Mucosa of descending colon (tissue), 3 donors: Measurements from ENCODE around the gene RALGAPA2. TPM values are rescaled to one million over a fixed set of nuclear protein-coding genes. Genes with fewer than 3 reads are reported as not detected.

Experiments used
- ATAC-seq: fragments of 200-7000 bp; cut with Tn5 transposase; one replicate; pipeline ENCODE4 v1.9.1; 2020; ENCODE audit warnings: mild to moderate bottlenecking, moderate library complexity
- DNase-seq, 3 donors: peaks; one replicate each; pipeline ENCODE4 v3.0.0-alpha.2; 2020
- H3K36me3 ChIP-seq: fragments of 200-600 bp; one replicate; pipeline ENCODE4 v1.8.0; 2021; ENCODE audit warnings: low read depth, mild to moderate bottlenecking
- H3K4me1 ChIP-seq: fragments of 200-600 bp; one replicate; pipeline ENCODE4 v1.8.0; 2021; ENCODE audit warnings: low read depth, mild to moderate bottlenecking
- H3K4me3 ChIP-seq: fragments of 200-600 bp; one replicate; pipeline ENCODE4 v1.8.0; 2021; ENCODE audit warnings: mild to moderate bottlenecking
- H3K9me3 ChIP-seq: fragments of 200-600 bp; one replicate; pipeline ENCODE4 v1.8.0; 2021; ENCODE audit warnings: mild to moderate bottlenecking
- CTCF ChIP-seq: fragments of 200-600 bp; IDR thresholded peaks from one replicate; pipeline ENCODE4 v1.8.0; 2022; ENCODE audit warnings: antibody characterized with exemption, mild to moderate bottlenecking
- intact Hi-C, 2 donors: fragments of 100-400 bp; cut with DNase I in 1 of 2; cut with micrococcal nuclease in 1 of 2; formaldehyde crosslinking; loops; one replicate each; pipeline versions ENCODE4 v1.11.0 to v1.11.1; 2022; cut with DNase I, micrococcal nuclease
- total RNA-seq, 3 donors: library from RNA; stranded (reverse); fragmentation: NEBNext Ultra II Directional in 2 of 3; extraction: Animal tissue kit (Norgen Biotek cat#: 25700) in 2 of 3; gene quantifications; one replicate each; pipeline versions ENCODE4 v1.2.1 to v1.2.4, GENCODE V29; 2021 to 2023
- donor health status: DM: no; HTN: no; CAD: no; lungs with moderate emphysema.
- donor health status: DM: no; HTN: no; CAD: no.
- donor health status: DM: no; HTN: yes; CAD: no.

RALGAPA2 gene
- total RNA-seq, 3 donors from 2014 or later: 46.3 to 85.9 (median 66.9) TPM

GRCh38 chr20:20733943-20734342, 21.5 kb upstream of the RALGAPA2 start:
- no peak overlapping the region for H3K4me3 ChIP-seq
- ATAC-seq (no peak), DNase-seq (no peak)
- no peaks in the 10 kb centered on the region for H3K36me3 ChIP-seq
- H3K9me3 ChIP-seq: no peaks in the 10 kb centered on the region
- TF ChIP-seq CTCF: no peak
- no peaks in the 10 kb centered on the region for H3K4me1 ChIP-seq
- intact Hi-C loops: no loop called here

GRCh38 chr20:20732641-20733040, 20.2 kb upstream of the RALGAPA2 start:
- DNase-seq (no peak), ATAC-seq (no peak)
- no peaks in the 10 kb centered on the region for H3K36me3 ChIP-seq
- no peak for TF ChIP-seq CTCF
- H3K4me1 ChIP-seq: no peaks in the 10 kb centered on the region
- intact Hi-C loops: no loop called here
- H3K9me3 ChIP-seq: no peaks in the 10 kb centered on the region
- H3K4me3 ChIP-seq: no peak overlapping the region

GRCh38 chr20:20731945-20732296, 19.5 kb upstream of the RALGAPA2 start:
- Histone ChIP-seq H3K9me3 (no peaks in the 10 kb centered on the region), H3K4me1 (no peaks in the 10 kb centered on the region), H3K4me3 (no peak overlapping the region), H3K36me3 (no peaks in the 10 kb centered on the region)
- ATAC-seq (no peak), DNase-seq (no peak)
- TF ChIP-seq CTCF: no peak
- intact Hi-C loops: no loop called here

GRCh38 chr20:20731000-20731944, 18.8 kb upstream of the RALGAPA2 start:
- TF ChIP-seq CTCF: no peak
- no peaks in the 10 kb centered on the region for H3K36me3 ChIP-seq
- intact Hi-C loops: no loop called here
- no peak for ATAC-seq
- no peak overlapping the region for H3K4me3 ChIP-seq
- no peaks in the 10 kb centered on the region for H3K9me3 ChIP-seq
- no peak for DNase-seq
- H3K4me1 ChIP-seq: no peaks in the 10 kb centered on the region

- DNase-seq (no peak), ATAC-seq (no peak)
- Histone ChIP-seq H3K9me3 (no peaks in the 10 kb centered on the region), H3K4me1 (no peaks in the 10 kb centered on the region), H3K36me3 (no peaks in the 10 kb centered on the region), H3K4me3 (no peak overlapping the region)
- intact Hi-C loops: no loop called here
- TF ChIP-seq CTCF: no peak
Measured at GRCh38 chr20:20729563-20729962, 17.1 kb upstream of the RALGAPA2 start.
